ENCODE data around the gene MT1G.

The MT1G gene

GRCh38 chr16:56662357-56663354 lies 5.2 kb downstream of the MT1G start:
- DNase-seq = no peak

DNA sequence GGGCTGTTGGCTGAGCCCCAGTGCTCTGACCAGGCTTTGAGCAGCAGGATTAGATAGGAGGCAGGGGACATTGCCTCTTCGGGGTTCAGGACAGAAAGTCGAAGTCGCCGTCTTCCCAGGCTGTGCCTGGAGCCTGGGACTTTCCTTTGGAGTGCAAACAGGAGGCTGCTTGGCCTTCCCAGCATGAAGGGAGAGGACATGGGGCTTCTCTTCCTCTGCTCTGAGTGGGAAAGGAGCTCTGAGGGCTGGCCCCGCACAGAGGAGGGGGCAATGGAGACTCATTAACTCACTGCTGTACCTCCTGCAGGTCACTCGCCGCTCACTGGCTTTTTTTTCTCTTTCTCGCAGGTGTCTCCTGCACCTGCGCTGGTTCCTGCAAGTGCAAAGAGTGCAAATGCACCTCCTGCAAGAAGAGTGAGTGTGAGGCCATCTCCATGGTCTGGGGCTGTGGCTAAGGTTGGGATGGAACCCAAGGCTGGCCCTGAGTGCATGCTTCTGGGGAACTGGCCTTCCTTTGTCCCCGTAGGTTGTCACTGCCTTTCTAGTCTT lies 9.5 kb downstream of the MT1G start:
- DNase-seq = no peak

DNA sequence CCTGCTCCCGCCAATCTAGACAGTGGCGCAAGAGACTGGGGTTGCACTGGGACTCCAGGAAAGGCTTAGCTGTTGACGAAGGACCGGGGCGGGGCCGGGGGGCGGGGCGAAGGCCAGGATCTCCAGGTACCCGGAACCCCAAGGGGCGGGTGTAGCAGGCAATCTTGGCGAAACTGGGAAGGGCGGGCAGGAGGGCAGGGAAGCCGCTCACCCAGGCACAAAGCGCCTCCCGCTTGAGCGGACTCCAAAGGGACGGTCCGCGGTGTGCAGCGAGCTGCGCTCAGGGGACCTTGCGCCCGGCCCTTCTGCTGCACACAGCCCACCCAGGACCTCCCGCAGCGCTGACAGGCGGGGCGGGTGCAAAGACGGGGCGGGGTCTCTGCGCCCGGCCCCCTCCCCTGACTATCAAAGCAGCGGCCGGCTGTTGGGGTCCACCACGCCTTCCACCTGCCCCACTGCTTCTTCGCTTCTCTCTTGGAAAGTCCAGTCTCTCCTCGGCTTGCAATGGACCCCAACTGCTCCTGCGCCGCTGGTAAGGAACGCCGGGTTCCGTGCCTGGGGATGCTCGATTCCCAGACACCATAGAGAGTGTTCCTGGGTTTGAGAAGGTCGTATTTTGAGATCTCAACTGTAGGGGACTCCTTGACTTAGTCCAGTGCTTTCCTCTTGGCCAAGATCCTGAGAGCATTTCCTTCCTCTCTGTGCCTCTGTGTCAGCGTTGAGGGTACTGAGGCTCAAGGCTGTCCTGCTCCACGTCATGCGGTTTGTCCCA lies 10.1 kb downstream of the MT1G start, which contains the start of gene MT1F:
TSS of gene MT1F (plus strand) at position 405 of the 772 bp plus-strand sequence. CDS start at position 505, 100 bp downstream.
- DNase-seq = no peak

DNA sequence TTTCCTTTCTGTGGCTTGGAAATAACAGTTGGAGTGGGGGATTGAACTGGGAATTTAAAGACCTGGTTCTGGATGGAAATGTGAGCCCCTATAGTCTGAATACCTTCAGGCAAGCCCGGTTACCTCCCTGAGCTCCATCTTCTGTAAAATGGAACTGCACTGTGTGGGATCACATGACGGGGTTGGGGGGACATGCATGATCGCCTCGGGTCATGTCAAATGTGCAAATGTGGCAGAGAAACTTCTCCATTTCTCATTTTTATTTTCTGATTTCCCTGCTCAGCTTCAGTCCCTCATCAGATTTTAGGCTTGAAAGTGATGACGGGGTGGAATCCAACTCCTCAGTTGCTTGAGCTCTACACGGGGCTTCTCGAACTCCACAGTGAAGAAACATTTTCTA lies 14.6 kb downstream of the MT1G start:
- no peak for DNase-seq

GRCh38 chr16:56652600-56652999 lies 15.3 kb downstream of the MT1G start:
- DNase-seq = no peak

GRCh38 chr16:56651586-56651985 lies 16.3 kb downstream of the MT1G start, which contains the start of gene MT1B:
MT1B (plus strand) TSS chr16:56651886; CDS start chr16:56651954, 68 bp downstream.
- DNase-seq = no peak

DNA sequence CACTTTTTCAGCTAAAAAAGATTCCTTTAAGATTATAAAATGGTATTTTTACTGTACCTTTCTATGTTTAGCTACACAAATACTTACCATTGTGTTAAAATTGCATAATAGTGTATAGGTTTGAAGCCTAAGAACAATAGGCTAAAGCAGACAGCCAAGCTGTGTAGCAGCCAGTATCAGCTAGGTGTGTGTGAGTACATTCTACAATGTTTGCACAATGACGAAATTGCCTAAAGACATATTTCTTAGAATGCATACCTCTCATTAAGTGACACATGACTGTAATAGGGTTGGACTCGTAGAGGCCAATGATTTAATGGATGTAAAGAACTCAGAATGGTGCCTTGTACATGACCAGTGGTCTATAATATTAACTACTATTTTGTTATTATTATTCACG lies 18.0 kb downstream of the MT1G start:
- no peak for DNase-seq

- DNase-seq = no peak
Measured at GRCh38 chr16:56649271-56649670, 18.6 kb downstream of the MT1G start.

- DNase-seq = no peak
Measured at GRCh38 chr16:56647641-56648431, 20.0 kb downstream of the MT1G start.

- DNase-seq = no peak
Measured at GRCh38 chr16:56645838-56646237, 22.0 kb downstream of the MT1G start.

DNA sequence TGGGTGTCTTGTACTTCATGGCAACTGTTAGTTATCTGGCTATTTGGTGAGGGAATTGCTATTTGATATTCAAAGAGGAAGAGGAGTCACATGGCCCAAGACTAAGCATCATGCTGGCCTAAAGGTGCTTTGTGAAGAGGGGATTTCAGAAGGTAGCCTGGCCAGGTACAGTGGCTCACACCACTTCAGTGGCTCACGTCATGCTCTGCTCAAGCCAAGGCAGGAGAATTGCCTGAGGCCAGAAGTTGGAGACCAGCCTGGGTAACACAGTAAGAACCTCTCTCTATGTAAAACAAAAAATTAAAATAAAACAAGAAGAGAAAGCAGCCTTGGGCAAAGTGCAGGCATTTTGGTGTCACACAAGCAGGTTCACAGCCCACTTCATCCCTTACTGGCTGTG lies 22.6 kb downstream of the MT1G start:
- no peak for DNase-seq

DNA sequence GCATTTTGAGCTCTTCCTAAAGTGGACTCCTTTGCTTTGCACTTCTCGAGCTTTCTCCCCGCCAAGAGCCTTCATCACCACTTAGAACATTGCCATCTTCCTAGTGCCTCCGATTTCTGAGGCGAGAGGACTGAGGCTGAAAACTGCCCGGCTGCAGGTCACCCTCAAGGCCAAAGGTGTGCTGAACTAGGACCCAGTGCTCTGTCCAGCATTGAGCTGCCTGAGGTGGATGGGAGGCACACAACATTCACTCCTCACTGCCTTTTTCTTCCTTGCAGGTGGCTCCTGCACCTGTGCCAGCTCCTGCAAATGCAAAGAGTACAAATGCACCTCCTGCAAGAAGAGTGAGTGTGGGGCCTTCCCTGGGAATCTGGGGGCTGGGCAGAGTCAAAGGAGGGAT lies 24.0 kb downstream of the MT1G start:
- no peak for DNase-seq

- DNase-seq = no peak
Measured at GRCh38 chr16:56643080-56643778, 24.6 kb downstream of the MT1G start.

DNA sequence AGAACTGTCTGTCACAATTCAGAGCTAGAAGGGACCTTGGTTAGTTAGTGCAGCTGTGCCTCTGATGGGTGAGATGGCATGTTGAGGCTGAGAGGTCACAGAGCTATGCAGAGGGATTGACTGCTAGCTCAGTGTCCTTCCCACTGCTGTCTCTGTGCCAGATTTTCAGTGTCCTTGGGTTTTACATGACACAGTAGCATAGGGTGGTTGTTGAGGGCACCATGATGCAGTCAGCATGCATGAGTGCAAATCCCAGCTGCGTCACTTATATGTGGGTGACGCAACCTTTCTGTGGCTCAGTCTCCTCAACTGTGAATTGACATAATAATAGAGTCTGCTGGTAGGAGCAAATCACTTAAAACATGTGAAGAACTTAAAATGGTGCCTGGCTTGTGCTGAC lies 26.7 kb downstream of the MT1G start:
- DNase-seq = no peak

DNA sequence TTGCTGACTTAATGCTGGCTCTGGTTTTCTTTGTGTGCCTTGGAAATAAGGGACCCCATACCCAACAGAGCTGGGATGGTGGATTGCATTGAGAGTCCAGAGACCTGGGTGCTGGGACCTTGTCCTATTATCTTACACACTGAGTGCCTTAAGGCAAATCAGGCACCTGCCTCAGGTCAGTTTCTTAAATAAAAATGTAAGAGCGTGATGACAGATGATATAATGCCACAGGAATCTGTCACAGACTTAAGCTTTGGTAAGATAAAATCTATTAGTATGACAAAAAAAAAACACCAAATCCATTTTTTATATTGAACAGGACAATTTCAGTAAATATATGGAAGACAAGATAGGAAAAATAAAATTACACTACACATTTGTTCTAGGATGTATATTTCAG lies 27.8 kb downstream of the MT1G start:
- no peak for DNase-seq

DNA sequence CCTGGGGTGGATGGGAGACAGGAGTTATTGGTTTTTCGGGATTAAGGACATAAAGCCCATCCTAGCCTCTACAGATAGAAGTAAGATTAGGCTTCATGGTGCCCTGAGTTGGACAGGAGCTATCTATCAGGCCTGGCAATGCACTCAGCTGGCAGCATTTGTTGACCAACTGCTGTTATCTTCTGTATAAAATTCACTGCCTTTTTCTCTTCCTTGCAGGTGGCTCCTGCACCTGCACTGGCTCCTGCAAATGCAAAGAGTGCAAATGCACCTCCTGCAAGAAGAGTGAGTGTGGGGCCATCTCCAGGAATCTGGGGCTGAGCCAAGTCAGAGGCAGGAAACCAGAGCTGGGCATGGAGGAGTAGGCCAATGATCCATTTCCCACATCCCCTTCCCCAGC lies 28.8 kb downstream of the MT1G start:
- no peak for DNase-seq

DNA sequence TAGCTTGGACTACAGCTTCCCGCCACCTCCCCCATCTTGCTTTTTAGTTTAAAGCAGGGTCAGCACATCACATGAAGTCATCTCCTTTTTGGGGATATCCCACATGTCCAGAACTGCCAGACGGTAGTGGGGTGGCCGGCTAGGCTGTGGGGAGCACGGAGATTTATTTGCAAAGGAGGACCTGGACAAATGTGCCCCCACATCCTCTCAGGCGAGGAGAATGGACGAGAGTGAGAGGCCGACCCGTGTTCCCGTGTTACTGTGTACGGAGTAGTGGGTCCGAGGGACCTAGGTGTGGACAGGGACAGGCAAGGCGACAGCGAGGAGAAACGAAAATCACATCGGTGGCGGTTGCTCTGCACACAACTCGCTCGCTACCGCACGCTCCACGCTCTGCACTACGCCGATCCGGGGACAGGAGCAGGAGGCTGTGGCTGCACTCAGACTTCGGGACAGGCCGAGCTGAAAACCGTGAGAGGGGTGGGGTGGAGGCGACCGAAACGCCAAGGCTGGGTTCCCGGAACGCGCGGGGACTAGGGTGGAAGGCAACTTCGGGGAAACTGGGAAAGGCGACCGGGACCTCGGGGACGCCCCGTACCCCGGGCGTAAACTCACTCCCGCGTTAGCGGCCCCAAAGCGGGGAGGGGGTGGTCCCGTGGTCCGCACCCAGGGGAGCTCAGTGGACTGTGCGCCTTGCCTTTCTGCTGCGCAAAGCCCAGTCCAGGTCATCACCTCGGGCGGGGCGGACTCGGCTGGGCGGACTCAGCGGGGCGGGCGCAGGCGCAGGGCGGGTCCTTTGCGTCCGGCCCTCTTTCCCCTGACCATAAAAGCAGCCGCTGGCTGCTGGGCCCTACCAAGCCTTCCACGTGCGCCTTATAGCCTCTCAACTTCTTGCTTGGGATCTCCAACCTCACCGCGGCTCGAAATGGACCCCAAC lies 29.8 kb downstream of the MT1G start, which contains the start of gene MT1A:
TSS of gene MT1A (plus strand) at position 853 of the 937 bp plus-strand sequence. CDS start at position 926, 73 bp downstream.
- no peak for DNase-seq

GRCh38 chr16:56636616-56637413 lies 31.1 kb downstream of the MT1G start:
- no peak for DNase-seq

DNA sequence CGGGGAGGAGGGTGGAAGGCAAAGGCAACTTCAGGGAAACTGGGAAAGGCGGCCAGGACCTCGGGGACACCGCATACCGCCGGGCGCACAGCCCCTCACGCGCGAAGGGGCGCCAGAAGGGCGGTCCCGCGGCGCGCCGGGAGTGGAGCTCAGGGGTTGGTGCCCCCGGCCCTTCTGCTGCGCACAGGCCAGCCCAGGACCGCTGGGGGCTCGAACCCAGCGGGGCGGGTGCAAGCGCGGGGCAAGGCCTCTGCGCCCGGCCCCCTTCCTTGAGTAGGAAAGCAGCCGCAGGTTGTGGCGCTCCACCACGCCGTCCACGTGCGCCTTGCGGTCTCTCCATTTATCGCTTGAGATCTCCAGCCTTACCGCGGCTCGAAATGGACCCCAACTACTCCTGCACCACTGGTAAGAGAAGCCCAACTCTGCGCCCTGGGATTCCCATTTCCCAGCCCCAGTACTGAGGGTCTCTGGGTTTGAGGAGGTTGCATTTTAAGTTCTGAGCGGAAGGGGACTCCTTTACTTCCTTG lies 32.4 kb downstream of the MT1G start:
- no peak for DNase-seq
